K562 treated with DMSO at 1 percent for 4 hours (cell line): Measurements from ENCODE around the gene CHN2. TPM values are rescaled to one million over a fixed set of nuclear protein-coding genes. Genes with fewer than 3 reads are reported as not detected.

ENCODE experiments used
- total RNA-seq: library from RNA; unstranded; fragments of 300-600 nt; gene quantifications from 2 replicates; pipeline ENCODE4 v1.2.3, GENCODE V29; 2022; ENCODE audit not compliant: insufficient read depth

The CHN2 gene
- total RNA-seq: 1.0 TPM in 1 of 2 replicates, not detected in the other

GRCh38 chr7:29194594-29195427 lies at the start of gene CHN2:
TSS of gene CHN2 (plus strand) at chr7:29194775.

GRCh38 chr7:29146057-29146706 lies 48.4 kb upstream of the CHN2 start, which contains the start of gene CPVL:
TSS of gene CPVL (minus strand) at chr7:29146537. CDS start at chr7:29121061, 25,476 bp downstream.

Other genes starting within 250 kb of the CHN2 start
- not detected in 2 replicates for gene TRIL, start 236.4 kb upstream of the CHN2 start, total RNA-seq
- 4.8 and 5.7 TPM in 2 replicates for gene CPVL, start 48.2 kb upstream of the CHN2 start, total RNA-seq